ENCODE results near the gene ZNF281. TPM values are rescaled to one million over a fixed set of nuclear protein-coding genes. Genes with fewer than 3 reads are reported as not detected.

The ZNF281 gene
- total and polyA plus RNA-seq, 3 experiments from 2014 or later = 19.1 to 32.1 (median 19.5) TPM

- Histone ChIP-seq H3K4me1 (ENCODE audit: insufficient read depth, low read length) (no peaks in the 10 kb centered on the region), H3K27ac (ENCODE audit: low read depth, low read length) (no peak overlapping the region), H3K36me3 (ENCODE audit: insufficient read depth, low read length) (no peaks in the 10 kb centered on the region), H3K9me3 (ENCODE audit: low read length) (no peaks in the 10 kb centered on the region), H3K4me3 (ENCODE audit: low read length) (no peak overlapping the region), H3K27me3 (ENCODE audit: insufficient read depth, low read length, poor library complexity, severe bottlenecking) (no peaks in the 10 kb centered on the region)
- ChIA-PET CTCF (no interaction called here), POLR2A (no interaction called here)
- Mint-ChIP-seq H3K4me1 (no peaks in the 10 kb centered on the region), H3K27me3 (no peaks in the 10 kb centered on the region), H3K9me3 (no peaks in the 10 kb centered on the region), H3K27ac (no peak overlapping the region), H3K4me3 (no peak overlapping the region), H3K36me3 (peaks cover 13 to 18% (median 14%) of the 10 kb centered on the region in 3 donors)
- no peak for DNase-seq
Observed at GRCh38 chr1:200369706-200370105, 40.1 kb downstream of the ZNF281 start.

DNA sequence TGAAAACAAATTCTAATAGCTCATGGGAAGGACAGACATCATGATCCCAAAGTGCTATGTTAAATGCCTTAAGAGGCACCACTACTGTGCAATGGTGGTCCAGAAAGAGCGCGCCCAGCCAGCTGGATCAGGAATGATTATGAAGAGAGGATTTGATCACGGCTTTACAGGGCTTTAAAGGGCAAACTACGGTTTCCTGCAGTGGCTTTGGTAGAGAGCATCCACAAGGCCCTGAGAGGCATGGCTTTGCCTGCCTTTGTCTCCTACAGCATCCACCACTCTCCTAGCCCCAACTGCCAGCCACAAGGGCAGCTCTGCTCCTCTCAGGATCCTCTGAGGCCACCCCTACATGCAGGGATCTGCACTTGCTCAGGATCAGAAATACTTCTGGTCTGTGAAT, 40.7 kb downstream of the ZNF281 start:
- Histone ChIP-seq H3K4me3 (ENCODE audit: low read length) (no peak overlapping the region), H3K4me1 (ENCODE audit: insufficient read depth, low read length) (no peaks in the 10 kb centered on the region), H3K36me3 (ENCODE audit: insufficient read depth, low read length) (no peaks in the 10 kb centered on the region), H3K27ac (ENCODE audit: low read depth, low read length) (no peak overlapping the region), H3K9me3 (ENCODE audit: low read length) (no peaks in the 10 kb centered on the region), H3K27me3 (ENCODE audit: insufficient read depth, low read length, poor library complexity, severe bottlenecking) (no peaks in the 10 kb centered on the region)
- no peaks in the 10 kb centered on the region for H3K27me3 Mint-ChIP-seq
- no peak overlapping the region for H3K4me3 Mint-ChIP-seq
- ChIA-PET CTCF (no interaction called here), POLR2A (no interaction called here)
- peaks cover 13 to 18% (median 14%) of the 10 kb centered on the region in 3 donors for H3K36me3 Mint-ChIP-seq
- H3K4me1 Mint-ChIP-seq = no peaks in the 10 kb centered on the region
- no peaks in the 10 kb centered on the region for H3K9me3 Mint-ChIP-seq
- DNase-seq = no peak
- no peak overlapping the region for H3K27ac Mint-ChIP-seq

DNA sequence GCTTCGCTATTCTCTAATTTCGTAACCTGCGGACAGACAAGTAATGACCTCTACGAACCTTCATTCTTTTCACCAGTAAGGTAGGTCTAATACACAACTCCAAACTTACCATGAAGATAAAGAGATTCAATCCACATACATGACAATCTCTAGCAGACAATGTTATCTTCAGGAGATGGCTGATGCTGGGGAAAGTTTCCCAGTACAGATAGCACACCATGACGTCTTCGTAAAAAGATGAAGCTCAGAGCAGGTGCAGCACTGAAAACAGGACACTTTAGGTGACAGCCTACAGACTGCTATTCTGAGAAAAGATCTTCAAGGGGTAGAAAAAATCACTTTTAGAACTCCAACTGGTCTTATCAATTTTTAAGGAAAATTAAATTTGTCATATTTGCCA, 41.3 kb downstream of the ZNF281 start:
- Histone ChIP-seq H3K4me3 (ENCODE audit: low read length) (no peak overlapping the region), H3K27ac (ENCODE audit: low read depth, low read length) (no peak overlapping the region), H3K9me3 (ENCODE audit: low read length) (no peaks in the 10 kb centered on the region), H3K4me1 (ENCODE audit: insufficient read depth, low read length) (no peaks in the 10 kb centered on the region), H3K36me3 (ENCODE audit: insufficient read depth, low read length) (no peaks in the 10 kb centered on the region), H3K27me3 (ENCODE audit: insufficient read depth, low read length, poor library complexity, severe bottlenecking) (no peaks in the 10 kb centered on the region)
- Mint-ChIP-seq H3K27me3 (no peaks in the 10 kb centered on the region), H3K9me3 (no peaks in the 10 kb centered on the region), H3K36me3 (peaks cover 13 to 16% (median 14%) of the 10 kb centered on the region in 3 donors), H3K4me3 (no peak overlapping the region), H3K4me1 (no peaks in the 10 kb centered on the region), H3K27ac (no peak overlapping the region)
- DNase-seq = no peak
- POLR2A ChIA-PET = no interaction called here
- CTCF ChIA-PET = no interaction called here

DNA sequence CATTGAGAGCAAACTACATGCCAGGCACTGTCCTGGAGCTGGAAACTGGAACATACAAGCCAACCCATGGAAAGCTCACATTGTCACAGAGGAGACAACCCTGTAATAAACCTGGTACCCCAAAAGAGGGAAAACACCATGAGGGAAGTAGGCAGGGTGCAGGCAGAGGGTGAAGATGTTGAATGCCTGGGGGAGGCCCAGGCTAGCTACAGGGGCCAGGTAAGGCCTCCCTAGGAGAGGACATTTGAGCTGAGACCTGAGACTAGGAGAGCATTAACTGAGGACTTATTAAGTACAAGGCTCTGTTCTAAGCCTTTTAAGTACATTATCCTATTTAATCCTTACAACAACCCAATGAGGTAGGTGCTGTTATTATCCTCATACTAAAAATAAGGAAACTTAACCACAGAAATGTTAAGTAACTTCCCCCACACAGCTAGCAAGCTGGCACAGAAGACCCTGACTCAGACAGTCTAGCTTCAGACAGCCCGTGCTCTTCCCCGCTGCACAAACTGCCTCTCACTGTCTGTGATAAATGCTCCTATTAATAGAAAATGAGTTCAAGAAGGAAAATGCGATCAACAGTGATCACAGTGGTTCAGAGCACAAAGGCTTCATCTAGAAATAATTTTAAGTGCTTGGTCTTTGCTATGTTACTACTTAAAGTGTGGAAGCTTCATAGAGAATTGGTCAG, 41.8 kb downstream of the ZNF281 start:
- no peaks in the 10 kb centered on the region for H3K27me3 Mint-ChIP-seq
- no peak for DNase-seq
- Histone ChIP-seq H3K36me3 (ENCODE audit: insufficient read depth, low read length) (no peaks in the 10 kb centered on the region), H3K9me3 (ENCODE audit: low read length) (no peaks in the 10 kb centered on the region), H3K27me3 (ENCODE audit: insufficient read depth, low read length, poor library complexity, severe bottlenecking) (no peaks in the 10 kb centered on the region), H3K4me1 (ENCODE audit: insufficient read depth, low read length) (no peaks in the 10 kb centered on the region), H3K27ac (ENCODE audit: low read depth, low read length) (no peak overlapping the region), H3K4me3 (ENCODE audit: low read length) (no peak overlapping the region)
- ChIA-PET POLR2A (no interaction called here), CTCF (no interaction called here)
- H3K4me3 Mint-ChIP-seq = no peak overlapping the region
- no peak overlapping the region for H3K27ac Mint-ChIP-seq
- H3K36me3 Mint-ChIP-seq = peaks cover 13 to 16% (median 14%) of the 10 kb centered on the region in 3 donors
- no peaks in the 10 kb centered on the region for H3K4me1 Mint-ChIP-seq
- no peaks in the 10 kb centered on the region for H3K9me3 Mint-ChIP-seq

DNA sequence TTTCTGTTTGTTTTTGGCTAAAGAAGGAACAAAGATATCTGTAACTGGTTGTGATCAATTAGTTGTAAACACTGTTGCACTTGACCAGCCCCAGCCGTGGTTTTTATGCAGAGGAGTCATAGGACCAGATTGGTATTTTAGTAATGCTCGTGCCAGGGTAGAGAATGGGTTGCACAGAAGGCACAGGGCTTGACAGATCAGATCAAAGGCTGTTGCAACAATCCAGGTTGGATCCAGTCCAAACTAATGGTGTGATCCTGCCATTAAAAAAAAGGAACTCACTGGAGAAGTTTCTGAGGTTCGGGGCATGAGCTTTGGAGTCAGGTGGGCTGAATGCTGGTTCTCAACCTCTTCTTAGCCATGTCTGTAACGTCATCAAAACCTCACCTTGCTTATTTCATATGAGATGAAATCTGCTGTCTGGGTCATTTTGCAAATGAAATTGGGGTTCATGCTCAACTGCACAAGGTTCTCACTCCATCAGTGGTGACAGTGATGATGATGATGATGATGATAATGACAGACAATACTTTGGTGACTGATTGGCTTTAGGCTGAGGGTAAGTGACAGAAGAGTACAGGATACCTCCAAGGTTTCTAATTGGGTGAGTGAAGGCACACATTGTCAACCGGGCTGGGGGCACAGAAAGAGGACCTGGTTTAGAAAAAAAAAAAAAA, 43.1 kb downstream of the ZNF281 start:
- Mint-ChIP-seq H3K27ac (no peak overlapping the region), H3K4me1 (no peaks in the 10 kb centered on the region), H3K27me3 (no peaks in the 10 kb centered on the region), H3K36me3 (peaks cover 13 to 16% (median 14%) of the 10 kb centered on the region in 3 donors), H3K4me3 (no peak overlapping the region), H3K9me3 (no peaks in the 10 kb centered on the region)
- Histone ChIP-seq H3K36me3 (ENCODE audit: insufficient read depth, low read length) (no peaks in the 10 kb centered on the region), H3K27me3 (ENCODE audit: insufficient read depth, low read length, poor library complexity, severe bottlenecking) (no peaks in the 10 kb centered on the region), H3K4me1 (ENCODE audit: insufficient read depth, low read length) (no peaks in the 10 kb centered on the region), H3K27ac (ENCODE audit: low read depth, low read length) (no peak overlapping the region), H3K9me3 (ENCODE audit: low read length) (no peaks in the 10 kb centered on the region), H3K4me3 (ENCODE audit: low read length) (no peak overlapping the region)
- no peak for DNase-seq
- CTCF ChIA-PET = no interaction called here
- POLR2A ChIA-PET = no interaction called here

DNA sequence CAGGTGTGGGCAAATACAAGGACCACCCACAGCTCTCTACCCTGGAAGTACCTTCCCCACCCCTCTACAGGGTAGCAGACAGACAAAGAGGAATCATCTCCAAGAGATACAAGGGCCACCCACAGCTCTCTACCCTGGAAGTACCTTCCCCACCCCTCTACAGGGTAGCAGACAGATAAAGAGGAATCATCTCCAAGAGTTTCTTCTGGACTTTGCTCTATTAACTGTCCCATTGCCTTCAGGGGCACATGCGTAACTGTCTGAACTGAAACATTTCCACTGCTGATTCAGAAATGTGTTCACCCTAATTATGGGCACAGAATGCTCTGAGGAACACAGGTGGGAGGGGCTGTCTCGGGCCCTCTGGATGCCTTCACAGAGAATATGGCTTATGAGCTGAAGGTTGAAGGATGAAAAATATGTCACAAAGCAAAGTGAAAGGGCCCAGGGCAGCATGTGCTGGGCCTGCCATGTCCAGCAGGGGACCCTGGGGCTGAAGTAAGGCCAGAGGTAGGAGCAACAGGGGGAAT, 43.9 kb downstream of the ZNF281 start:
- H3K27ac ChIP-seq (ENCODE audit: low read depth, low read length) = no peak overlapping the region
- no peak overlapping the region for H3K27ac Mint-ChIP-seq
- H3K36me3 Mint-ChIP-seq = peaks cover 13 to 16% (median 14%) of the 10 kb centered on the region in 3 donors
- no peaks in the 10 kb centered on the region for H3K27me3 ChIP-seq (ENCODE audit: insufficient read depth, low read length, poor library complexity, severe bottlenecking)
- POLR2A ChIA-PET = no interaction called here
- no peak overlapping the region for H3K4me3 ChIP-seq (ENCODE audit: low read length)
- CTCF ChIA-PET = no interaction called here
- H3K9me3 Mint-ChIP-seq = no peaks in the 10 kb centered on the region
- no peaks in the 10 kb centered on the region for H3K27me3 Mint-ChIP-seq
- no peak for DNase-seq
- no peaks in the 10 kb centered on the region for H3K36me3 ChIP-seq (ENCODE audit: insufficient read depth, low read length)
- no peaks in the 10 kb centered on the region for H3K9me3 ChIP-seq (ENCODE audit: low read length)
- H3K4me1 Mint-ChIP-seq = no peaks in the 10 kb centered on the region
- H3K4me3 Mint-ChIP-seq = no peak overlapping the region
- H3K4me1 ChIP-seq (ENCODE audit: insufficient read depth, low read length) = no peaks in the 10 kb centered on the region

- no peaks in the 10 kb centered on the region for H3K9me3 ChIP-seq (ENCODE audit: low read length)
- Mint-ChIP-seq H3K9me3 (no peaks in the 10 kb centered on the region), H3K36me3 (peaks cover 10 to 15% (median 14%) of the 10 kb centered on the region in 3 donors), H3K4me3 (no peak overlapping the region), H3K4me1 (no peaks in the 10 kb centered on the region), H3K27ac (no peak overlapping the region), H3K27me3 (no peaks in the 10 kb centered on the region)
- no peaks in the 10 kb centered on the region for H3K27me3 ChIP-seq (ENCODE audit: insufficient read depth, low read length, poor library complexity, severe bottlenecking)
- DNase-seq = no peak
- H3K4me3 ChIP-seq (ENCODE audit: low read length) = no peak overlapping the region
- H3K27ac ChIP-seq (ENCODE audit: low read depth, low read length) = no peak overlapping the region
- ChIA-PET POLR2A (no interaction called here), CTCF (no interaction called here)
- no peaks in the 10 kb centered on the region for H3K36me3 ChIP-seq (ENCODE audit: insufficient read depth, low read length)
- H3K4me1 ChIP-seq (ENCODE audit: insufficient read depth, low read length) = no peaks in the 10 kb centered on the region
Observed at GRCh38 chr1:200364831-200365230, 45.0 kb downstream of the ZNF281 start.

GRCh38 chr1:200364091-200364759, 45.6 kb downstream of the ZNF281 start:
- Mint-ChIP-seq H3K27me3 (no peaks in the 10 kb centered on the region), H3K4me3 (no peak overlapping the region), H3K27ac (no peak overlapping the region), H3K4me1 (no peaks in the 10 kb centered on the region), H3K36me3 (peaks cover 7 to 14% (median 12%) of the 10 kb centered on the region in 3 donors), H3K9me3 (no peaks in the 10 kb centered on the region)
- no peak overlapping the region for H3K4me3 ChIP-seq (ENCODE audit: low read length)
- ChIA-PET CTCF (no interaction called here), POLR2A (interaction anchor here (0.7 kb wide), 1 partner anchor 33 kb away, joined by 5 read pairs; no protein-coding TSS in a partner anchor)
- DNase-seq = no peak
- no peaks in the 10 kb centered on the region for H3K36me3 ChIP-seq (ENCODE audit: insufficient read depth, low read length)
- H3K4me1 ChIP-seq (ENCODE audit: insufficient read depth, low read length) = no peaks in the 10 kb centered on the region
- H3K9me3 ChIP-seq (ENCODE audit: low read length) = no peaks in the 10 kb centered on the region
- H3K27ac ChIP-seq (ENCODE audit: low read depth, low read length) = no peak overlapping the region
- H3K27me3 ChIP-seq (ENCODE audit: insufficient read depth, low read length, poor library complexity, severe bottlenecking) = no peaks in the 10 kb centered on the region
